GM19238 (cell line): ENCODE data around the gene UGGT1.

Experiments
- DNase-seq: peaks from one replicate; pipeline ENCODE4 v3.0.0; 2011; ENCODE audit warnings: low spot score; ENCODE audit not compliant: insufficient read length

UGGT1 gene, protein sequence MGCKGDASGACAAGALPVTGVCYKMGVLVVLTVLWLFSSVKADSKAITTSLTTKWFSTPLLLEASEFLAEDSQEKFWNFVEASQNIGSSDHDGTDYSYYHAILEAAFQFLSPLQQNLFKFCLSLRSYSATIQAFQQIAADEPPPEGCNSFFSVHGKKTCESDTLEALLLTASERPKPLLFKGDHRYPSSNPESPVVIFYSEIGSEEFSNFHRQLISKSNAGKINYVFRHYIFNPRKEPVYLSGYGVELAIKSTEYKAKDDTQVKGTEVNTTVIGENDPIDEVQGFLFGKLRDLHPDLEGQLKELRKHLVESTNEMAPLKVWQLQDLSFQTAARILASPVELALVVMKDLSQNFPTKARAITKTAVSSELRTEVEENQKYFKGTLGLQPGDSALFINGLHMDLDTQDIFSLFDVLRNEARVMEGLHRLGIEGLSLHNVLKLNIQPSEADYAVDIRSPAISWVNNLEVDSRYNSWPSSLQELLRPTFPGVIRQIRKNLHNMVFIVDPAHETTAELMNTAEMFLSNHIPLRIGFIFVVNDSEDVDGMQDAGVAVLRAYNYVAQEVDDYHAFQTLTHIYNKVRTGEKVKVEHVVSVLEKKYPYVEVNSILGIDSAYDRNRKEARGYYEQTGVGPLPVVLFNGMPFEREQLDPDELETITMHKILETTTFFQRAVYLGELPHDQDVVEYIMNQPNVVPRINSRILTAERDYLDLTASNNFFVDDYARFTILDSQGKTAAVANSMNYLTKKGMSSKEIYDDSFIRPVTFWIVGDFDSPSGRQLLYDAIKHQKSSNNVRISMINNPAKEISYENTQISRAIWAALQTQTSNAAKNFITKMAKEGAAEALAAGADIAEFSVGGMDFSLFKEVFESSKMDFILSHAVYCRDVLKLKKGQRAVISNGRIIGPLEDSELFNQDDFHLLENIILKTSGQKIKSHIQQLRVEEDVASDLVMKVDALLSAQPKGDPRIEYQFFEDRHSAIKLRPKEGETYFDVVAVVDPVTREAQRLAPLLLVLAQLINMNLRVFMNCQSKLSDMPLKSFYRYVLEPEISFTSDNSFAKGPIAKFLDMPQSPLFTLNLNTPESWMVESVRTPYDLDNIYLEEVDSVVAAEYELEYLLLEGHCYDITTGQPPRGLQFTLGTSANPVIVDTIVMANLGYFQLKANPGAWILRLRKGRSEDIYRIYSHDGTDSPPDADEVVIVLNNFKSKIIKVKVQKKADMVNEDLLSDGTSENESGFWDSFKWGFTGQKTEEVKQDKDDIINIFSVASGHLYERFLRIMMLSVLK (N-terminal part only)

DNA sequence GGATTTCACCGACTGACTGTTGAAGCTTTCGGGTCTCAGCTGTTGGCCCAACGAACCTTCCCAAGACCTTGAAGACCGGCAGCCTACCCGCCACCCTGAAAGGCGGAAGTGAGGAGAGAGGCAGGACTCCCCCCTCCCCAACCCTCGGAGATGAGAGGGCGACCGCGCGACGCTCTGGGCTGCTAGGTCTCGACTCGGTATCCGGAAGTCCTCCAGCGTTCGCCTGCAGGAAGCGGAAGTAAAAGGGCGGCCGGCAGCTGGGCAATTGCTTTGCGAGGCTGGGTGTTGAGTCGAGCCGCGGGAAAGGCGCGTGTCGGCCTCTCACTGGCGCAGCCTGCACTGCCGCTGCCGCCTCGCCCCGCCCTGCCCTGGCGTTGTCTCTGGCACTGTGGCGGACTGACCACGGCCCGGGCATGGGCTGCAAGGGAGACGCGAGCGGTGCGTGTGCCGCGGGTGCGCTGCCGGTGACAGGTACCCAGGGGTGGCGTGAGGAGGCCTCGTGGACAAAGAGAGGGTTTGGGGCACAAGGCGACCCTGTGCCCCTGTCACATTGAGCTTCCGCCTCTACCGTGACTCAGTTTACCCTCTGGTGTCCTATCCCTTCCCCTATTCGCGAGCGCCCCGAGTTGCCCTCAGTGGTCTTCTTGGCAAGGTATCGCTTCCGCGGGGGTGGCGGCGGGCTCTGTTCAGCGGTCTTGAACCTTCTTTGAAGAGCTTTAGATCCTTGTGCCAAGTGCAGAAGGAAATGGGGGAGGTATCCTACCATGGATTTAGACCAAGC is at the start of gene UGGT1:
TSS of gene UGGT1 (plus strand) at position 256 of the 781 bp plus-strand sequence. CDS start at position 414, 158 bp downstream.
- DNase-seq: peak; percentile 87

DNA sequence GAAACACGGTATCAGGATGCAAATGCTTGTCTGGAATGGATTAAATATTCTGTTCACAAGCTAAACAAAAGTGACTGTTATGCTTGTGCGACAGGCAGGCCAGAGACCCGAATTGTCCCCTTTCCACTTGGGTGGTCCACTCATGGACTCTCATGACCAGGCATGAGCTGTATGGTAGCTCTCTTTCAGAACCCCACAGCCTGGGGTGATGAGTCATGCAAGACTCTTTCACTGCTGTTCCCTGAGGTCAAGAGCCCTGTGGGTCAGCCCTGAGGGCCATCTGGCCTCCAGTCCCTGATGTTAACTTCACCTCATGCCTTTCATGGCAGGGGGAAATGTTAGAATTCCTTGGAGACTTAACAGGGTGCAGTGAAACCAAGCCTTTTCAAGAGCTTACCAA is 49.4 kb upstream of the UGGT1 start:
- DNase-seq: no peak

DNA sequence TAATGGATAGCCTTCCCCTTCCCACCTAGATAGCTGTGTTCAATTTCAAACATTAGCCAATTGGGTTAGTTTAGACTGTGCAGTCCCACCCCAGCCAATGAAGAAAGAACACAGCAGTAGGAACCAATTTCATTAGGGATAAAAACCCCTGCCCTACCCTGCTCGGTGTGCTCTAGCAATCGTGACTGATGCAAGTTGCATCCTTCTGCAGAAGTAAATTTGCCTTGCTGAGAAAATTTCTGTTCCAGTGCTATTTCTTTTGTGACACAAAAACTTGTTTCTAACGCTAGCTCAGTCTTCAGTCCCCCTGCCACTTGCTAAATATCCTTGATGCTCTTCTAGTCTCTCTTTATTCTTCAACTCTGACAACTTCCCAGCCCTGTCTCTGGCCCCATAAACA is 48.0 kb upstream of the UGGT1 start:
- no peak for DNase-seq

DNA sequence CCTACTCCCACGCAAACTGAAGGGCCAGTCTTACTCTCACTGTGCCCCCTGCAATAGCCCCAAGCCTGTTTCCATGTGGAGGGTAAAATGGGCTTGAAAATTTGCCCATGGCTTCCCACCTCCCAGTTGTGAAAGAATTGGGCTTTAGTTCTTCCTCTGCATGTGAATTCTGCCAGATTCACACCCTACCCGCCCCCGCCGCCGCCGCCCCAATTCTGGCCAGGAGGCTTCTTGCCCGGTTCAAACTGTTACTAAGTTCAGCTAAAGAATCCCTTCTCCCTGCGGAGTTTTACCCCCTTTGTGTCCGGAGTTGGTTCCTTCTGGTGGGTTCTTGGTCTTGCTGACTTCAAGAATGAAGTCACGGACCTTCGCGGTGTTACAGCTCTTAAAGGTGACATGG is 37.7 kb upstream of the UGGT1 start:
- no peak for DNase-seq

DNA sequence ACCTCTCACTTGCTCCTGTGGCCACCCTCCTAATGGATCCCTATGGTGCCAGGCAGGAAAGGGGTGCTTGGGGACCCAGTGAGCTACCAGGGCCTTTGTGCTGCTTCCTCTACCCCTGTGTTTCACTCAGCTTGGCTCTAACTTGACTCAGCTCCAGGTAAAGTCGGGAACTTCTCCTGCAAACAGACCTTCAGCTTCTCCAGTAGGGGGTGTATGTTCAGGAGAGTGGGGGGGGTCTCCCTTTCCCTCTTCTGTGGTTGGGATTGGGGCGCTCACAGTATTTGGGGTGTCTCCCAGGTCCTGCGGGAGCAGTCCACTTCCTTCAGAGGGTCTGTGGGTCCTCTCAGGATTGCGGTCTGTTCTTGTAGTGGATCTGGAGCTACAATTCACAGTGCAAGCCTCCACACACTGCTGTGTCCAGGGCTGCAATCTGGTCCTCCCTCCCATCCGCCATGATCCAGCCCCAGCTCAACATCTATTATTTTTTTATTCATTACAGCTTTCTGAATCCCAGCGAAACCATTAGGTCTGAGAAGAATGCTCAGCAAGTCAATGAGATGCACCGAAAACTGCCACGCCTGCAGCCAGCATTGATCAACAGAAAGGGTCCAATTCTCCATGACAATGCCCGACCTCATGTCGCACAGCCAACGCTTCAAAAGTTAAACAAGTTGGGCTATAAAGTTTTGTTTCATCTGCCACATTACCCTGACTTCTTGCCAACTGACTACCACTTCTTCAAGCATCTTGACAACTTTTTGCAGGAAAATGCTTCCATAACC is 36.7 kb upstream of the UGGT1 start:
- no peak for DNase-seq

DNA sequence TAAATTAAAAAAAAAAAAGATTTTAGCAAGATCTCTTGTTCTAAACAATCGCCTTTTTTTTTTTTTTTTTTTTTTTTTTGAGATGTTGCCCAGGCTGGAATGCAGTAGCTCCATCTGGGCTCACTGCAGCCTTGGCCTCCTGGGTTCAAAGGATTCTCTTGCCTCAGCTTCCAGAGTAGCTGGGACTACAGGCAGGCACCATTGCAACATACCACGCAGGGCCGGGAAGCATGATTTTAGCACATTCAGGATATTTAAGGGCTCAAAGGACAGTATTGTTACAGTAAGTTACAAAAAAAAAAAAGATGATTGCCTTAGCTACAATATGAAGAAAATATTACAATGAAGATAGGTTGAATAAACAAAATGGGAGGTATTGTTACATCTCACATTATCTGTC is 33.7 kb upstream of the UGGT1 start:
- DNase-seq: no peak

DNA sequence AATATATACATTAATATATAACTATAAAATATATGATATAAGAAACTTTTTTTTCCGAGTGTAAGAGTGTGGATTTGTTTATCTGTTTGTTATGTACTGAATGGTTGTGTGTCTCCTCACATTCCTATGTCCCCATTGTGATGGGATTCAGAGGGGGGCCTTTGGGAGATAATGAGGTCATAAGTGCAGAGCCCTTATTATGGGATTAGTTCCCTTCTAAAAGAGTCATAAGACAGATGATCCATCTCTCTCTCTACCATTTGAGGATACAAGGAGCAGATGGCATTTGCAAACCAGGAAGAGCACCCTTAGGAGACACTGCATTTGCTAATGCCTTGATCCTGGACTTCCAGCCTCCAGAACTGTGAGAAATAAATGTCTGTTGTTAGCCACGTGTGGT is 32.9 kb upstream of the UGGT1 start:
- DNase-seq: no peak

DNA sequence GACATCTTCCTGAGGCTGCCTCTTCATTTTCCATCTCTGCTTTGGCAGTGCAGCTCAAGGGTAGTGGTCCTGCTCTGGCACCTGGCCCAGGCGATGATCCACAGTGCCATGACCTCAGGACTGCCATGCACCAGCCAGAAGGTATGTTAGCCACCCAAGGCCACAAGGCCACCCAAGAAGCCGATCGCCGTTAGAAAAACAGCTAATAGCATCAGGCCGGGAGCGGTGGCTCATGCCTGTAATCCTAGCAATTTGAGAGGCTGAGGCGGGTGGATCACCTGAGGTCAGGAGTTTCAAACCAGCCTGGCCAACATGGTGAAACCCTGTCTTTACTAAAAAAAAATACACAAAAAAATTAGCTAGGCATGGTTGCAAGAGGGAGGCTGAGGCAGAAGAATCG is 28.4 kb upstream of the UGGT1 start:
- DNase-seq: no peak

DNA sequence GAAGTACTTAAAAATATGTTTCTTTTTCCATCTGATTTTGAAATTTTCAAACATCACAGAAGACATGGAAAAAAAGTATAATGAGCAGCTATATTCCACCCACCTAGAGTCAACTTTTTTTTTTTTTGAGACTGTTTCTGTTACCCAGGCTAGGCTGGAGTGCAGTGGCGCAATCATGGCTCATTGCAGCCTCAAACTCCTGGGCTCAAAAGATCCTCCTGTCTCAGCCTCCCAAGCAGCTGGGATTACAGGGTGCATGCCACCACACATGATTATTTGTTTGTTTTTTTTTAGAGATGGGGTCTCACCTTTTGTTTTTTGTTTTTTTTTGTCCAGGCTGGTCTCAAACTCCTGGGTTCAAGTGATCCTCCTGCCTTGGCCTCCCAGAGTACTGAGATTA is 26.6 kb upstream of the UGGT1 start:
- DNase-seq: no peak

DNA sequence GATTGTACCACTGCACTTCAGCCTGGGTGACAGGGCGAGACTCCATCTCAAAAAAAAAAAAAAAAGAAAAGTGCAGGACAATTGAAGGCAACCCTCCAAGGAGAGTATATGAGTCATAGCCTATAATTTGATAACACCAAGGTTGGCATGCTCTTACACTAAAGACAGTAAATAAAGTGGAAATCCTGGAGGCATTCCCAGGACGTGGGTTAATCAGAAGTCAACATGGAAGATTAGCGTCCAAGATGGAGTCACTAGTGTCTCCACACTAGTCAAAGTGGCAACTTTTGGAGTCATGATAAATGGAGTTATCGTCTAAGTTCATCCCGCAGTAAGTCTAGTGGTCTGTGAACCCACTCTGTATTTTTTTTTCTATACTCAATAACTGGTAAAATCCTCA is 21.2 kb upstream of the UGGT1 start:
- no peak for DNase-seq

DNA sequence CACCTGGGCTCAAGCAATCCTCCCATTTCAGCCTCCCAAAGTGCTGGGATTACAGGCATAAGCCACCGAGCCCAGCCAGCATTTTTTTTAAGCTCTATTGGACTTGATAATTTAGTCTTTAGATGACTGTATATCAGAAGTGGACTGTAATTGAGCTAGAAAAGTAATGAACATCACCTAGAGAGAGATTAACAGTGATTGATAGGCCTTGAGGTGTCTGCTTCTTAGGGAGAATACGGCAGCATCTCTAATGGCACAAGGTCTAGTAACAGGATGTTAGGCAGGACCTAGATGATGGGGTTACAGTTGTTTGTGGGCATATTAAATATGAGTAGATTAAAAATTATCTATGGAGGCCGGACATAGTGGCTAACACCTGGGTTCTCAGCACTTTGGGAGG is 17.7 kb upstream of the UGGT1 start:
- no peak for DNase-seq

DNA sequence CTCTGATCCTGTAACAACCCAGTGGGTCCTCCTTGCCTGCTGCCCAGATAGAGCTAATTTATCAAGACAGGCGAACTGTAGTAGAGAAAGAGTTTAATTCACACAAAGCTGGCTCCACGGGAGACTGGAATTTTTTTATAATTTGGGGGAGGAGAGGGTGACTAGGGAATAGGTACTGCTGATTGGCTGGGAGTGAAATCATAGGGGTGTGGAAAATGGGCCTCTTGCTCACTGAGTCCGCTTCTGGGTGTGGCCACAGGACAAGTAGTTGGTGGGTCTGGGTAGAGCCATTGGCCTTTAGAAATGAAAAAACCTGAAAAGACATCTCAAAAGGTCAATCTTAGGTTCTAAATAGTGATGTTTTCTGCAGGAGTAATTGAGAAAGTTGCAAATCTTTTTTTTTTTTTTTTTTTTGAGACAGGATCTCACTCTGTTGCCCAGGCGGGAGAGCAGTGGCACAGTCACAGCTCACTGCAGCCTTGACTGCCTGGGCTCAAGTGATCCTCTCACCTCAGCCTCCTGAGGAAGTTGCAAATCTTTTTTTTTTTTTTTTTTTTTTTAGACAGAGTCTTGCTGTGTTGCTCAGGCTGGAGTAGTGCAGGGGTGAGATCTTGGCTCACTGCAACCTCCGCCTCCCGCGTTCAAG is 14.4 kb upstream of the UGGT1 start:
- DNase-seq: no peak

DNA sequence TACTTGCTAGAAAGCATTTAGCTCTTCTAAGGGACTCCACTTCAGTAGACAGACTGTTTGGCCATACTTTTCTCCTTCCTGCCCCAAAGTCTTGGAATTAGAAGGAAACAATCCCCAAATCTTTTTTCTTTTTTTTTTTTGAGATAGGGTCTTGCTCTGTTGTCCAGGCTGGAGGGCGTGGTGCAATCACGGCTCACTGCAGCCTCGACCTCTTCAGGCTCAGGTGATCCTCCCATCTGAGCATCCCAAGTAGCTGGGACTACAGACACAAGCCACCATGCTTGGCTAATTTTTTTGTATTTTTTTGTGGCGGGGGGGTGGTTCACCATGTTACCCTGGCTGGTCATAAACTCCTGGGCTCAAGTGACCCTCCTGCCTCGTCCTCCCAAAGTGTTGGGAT is 6.2 kb upstream of the UGGT1 start:
- DNase-seq: no peak

DNA sequence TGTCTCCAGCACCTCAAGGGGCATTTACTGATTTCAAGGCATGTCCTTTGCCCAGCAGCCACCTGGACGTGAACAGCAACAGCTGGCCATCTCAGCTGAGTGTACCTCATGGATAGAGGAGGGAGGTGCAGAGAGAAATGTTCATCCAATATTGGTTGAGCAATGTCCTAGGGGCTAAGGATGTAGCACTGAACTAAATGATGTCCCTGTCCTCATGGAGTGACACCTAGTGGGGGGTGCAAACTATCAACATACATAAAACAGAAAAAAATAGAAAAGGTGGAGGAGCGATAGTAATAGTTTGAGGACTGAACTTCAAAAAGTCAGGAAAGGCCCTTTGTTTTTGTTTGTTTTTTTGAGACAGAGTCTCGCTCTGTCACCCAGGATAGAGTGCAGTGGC is 4.8 kb upstream of the UGGT1 start:
- DNase-seq: no peak

DNA sequence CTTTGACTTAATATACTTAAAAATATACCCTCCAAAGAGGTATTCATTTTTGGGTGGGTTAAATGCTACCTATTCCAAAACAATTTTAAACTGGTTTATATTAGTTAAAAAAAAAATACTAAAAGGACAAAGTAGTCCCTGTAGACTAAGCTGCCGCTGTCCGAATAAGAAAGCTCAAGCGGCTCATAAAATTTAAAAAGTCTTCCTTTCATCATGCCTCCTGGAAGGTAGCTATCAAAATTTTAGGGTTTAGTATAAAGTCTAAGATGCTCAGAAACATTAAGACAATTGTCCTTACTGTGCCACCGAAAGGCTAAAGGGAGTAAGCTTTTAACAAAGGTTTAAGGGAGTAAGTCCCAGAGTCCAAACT is 440 bp upstream of the UGGT1 start:
- DNase-seq: no peak

DNA sequence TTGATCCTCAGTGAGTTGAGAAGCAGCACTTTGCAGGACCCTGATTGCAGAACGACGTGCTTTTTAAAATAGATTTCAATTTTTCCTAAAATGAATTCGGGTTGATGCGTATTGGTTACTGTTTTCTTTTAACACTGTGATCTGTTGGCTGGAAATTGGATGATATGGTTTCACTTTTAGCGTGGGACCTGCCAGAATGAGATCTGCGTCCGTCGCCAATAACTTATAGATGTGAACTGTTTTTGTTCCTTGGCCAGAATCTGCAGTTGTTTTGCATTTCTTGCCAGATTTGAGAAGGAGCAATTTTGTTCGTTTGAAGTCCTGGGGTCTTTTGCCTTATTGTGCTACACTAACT is 703 bp downstream of the UGGT1 start:
- no peak for DNase-seq

DNA sequence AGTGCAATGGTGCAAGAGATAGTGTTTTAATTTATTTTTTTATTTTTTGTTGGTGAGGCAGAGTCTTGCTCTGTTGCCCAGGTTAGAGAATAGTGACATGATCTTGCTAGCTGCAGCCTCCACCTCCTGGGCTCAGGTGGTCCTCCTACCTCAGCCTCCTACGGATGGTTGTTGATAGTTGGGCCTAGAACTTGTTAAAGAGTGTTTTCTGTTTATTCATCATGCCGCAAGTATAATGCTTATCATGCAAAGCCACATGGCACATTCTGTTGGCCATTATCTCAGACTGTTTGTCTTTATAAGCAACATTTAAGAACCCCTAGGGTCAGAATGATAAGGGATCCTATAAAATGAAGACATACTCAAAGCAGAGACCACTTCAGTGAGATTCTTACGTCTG is 1.7 kb downstream of the UGGT1 start:
- no peak for DNase-seq

DNA sequence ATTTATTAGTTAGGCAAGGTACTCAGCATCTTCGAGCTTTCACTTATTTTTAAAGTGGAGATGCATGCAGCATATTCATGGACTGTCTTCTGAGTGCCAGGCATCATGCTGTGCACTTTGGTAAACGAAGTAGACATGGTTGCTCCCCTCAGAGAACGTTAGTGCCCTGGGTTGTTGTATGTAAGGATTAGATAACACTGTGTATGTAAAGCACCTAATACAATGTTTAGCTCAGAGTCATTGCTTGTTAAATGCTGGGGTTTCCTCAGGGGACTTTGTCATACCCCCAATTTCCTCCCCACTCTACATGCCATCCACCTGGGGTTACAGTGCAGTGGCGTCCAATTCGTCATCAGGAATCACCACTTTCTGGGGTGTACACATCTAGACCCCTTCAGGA is 2.8 kb downstream of the UGGT1 start:
- no peak for DNase-seq

DNA sequence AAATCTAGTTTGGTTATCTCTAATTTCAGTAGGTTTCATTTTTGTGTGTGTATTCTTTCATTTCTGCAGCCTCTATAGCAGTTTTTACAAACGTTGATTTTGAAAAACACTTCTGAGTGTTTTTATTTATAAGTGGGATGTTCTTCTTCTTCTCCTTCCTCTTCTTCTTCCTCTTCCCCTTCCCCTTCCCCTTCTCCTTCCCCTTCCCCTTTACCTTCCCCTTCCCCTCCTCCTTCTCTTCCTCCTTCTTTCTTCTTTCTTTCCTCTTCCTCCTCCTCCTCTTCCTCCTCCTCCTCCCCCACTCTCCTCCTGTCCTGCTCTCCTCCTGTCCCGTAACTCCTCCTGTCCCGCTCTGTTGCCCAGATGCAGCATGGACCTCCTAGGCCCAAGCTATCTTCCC is 4.2 kb downstream of the UGGT1 start:
- no peak for DNase-seq

DNA sequence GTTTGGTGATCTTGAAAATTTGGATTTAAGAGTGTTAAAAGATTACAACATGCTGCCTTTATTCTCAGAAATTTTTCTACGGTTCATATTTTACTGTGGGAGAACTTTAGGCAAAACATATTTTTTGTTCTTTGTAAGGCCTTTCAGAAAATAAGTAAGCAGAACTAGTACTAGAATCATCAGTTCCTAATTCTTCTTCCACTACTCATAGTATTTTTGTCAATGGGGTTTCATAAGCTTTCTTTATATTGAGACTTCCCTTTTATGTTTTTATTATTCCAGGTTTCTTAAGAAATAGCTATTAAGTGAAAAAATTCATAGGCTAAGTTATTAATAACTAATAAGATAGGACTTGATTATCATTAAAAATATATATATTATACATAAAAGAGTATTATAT is 12.4 kb downstream of the UGGT1 start:
- no peak for DNase-seq
